HepG2 (cell line): ENCODE results near the gene XPNPEP2. TPM values are rescaled to one million over a fixed set of nuclear protein-coding genes. Genes with fewer than 3 reads are reported as not detected.

Source experiments
- ETS1 ChIP-seq: sonication (generic); formaldehyde crosslinking; IDR thresholded peaks from 2 replicates; pipeline ENCODE4 v1.4.0; 2020; ENCODE audit warnings: missing genetic modification reagents
- NR2F1 ChIP-seq, 2 experiments: fragments of 450-650 bp in 1 of 2; formaldehyde crosslinking in 1 of 2; IDR thresholded peaks; 2 replicates each; pipeline versions ENCODE4 v1.5.0 to v1.6.1; 2016 to 2020; ENCODE audit warnings: mild to moderate bottlenecking in 1 of 2, missing compliant biosample characterization in 1 of 2, missing genetic modification reagents in 1 of 2, moderate library complexity in 1 of 2
- RARA ChIP-seq: IDR thresholded peaks from 2 replicates; pipeline ENCODE4 v1.6.1; 2016; ENCODE audit warnings: missing genetic modification reagents, missing compliant biosample characterization
- RCOR2 ChIP-seq: IDR thresholded peaks from 2 replicates; pipeline ENCODE4 v1.6.1; 2016; ENCODE audit warnings: missing biosample characterization, missing genetic modification reagents
- RERE ChIP-seq: IDR thresholded peaks from 2 replicates; pipeline ENCODE4 v1.6.1; 2016; ENCODE audit warnings: low read depth, missing genetic modification reagents, missing compliant biosample characterization
- SAFB2 ChIP-seq: sonication (generic); formaldehyde crosslinking; IDR thresholded peaks from 2 replicates; pipeline ENCODE4 v1.5.1; 2020; ENCODE audit warnings: missing genetic modification reagents, low read depth, mild to moderate bottlenecking, borderline replicate concordance
- TAF15 ChIP-seq: fragments of 200-400 bp; formaldehyde crosslinking; IDR thresholded peaks from one replicate; pipeline ENCODE4 v1.6.1; 2018; ENCODE audit warnings: mild to moderate bottlenecking, low read depth, low read length; ENCODE audit not compliant: poor library complexity, severe bottlenecking
- ZFP41 ChIP-seq: sonication (generic); formaldehyde crosslinking; IDR thresholded peaks from 2 replicates; pipeline ENCODE4 v1.4.0; 2020; ENCODE audit warnings: mild to moderate bottlenecking, missing genetic modification reagents, borderline replicate concordance
- ZNF24 ChIP-seq: fragments of 450-650 bp; IDR thresholded peaks from 2 replicates; pipeline ENCODE4 v1.6.1; 2017; ENCODE audit warnings: antibody characterized with exemption, mild to moderate bottlenecking
- ZXDC ChIP-seq: sonication (generic); formaldehyde crosslinking; IDR thresholded peaks from 2 replicates; pipeline ENCODE4 v1.5.0; 2020; ENCODE audit warnings: mild to moderate bottlenecking, missing genetic modification reagents
- polyA plus RNA-seq, 8 experiments: library from polyadenylated mRNA; depleted of rRNA in 3 of 8; stranded (reverse) in 7 of 8; unstranded in 1 of 8; fragments of >200 nt; fragmentation: Illumina TruSeq in 4 of 8; extraction: Trizol in 4 of 8; gene quantifications; 2 replicates each; pipeline versions ENCODE4 v1.2.1 to v1.2.3, GENCODE V29; 2011 to 2016; ENCODE audit warnings: low read depth in 4 of 8, missing spikeins in 1 of 8, mixed read lengths in 1 of 8; ENCODE audit not compliant: insufficient read depth in 1 of 8
- total RNA-seq, 5 experiments: library from RNA; depleted of rRNA; stranded (reverse); fragments of >200 nt; fragmentation: Illumina TruSeq; extraction: Trizol; gene quantifications; 2 replicates each; pipeline ENCODE4 v1.2.3, GENCODE V29; 2016; ENCODE audit warnings: low read depth in 1 of 5

The XPNPEP2 gene
- total and polyA plus RNA-seq, 2 of the 13 experiments (the other 11 are each of a cell fraction or from before 2014, with no cell fraction given): 1.1 to 1.8 TPM

- TF ChIP-seq RERE (CRISPR knock-in tag) (no peak), SAFB2 (CRISPR knock-in tag) (no peak), RCOR2 (CRISPR knock-in tag) (no peak), ZNF24 (no peak), ETS1 (CRISPR knock-in tag) (no peak), ZFP41 (CRISPR knock-in tag) (no peak), NR2F1 (CRISPR knock-in tag; IDR thresholded peaks at IDR 0.05) (no peak), TAF15 (no peak), ZXDC (CRISPR knock-in tag) (no peak), RARA (CRISPR knock-in tag) (no peak)
Measured at GRCh38 chrX:129719931-129720530, 18.7 kb upstream of the XPNPEP2 start (continued).
